ENCODE data around the gene ITGA2.

Gene ITGA2

DNA sequence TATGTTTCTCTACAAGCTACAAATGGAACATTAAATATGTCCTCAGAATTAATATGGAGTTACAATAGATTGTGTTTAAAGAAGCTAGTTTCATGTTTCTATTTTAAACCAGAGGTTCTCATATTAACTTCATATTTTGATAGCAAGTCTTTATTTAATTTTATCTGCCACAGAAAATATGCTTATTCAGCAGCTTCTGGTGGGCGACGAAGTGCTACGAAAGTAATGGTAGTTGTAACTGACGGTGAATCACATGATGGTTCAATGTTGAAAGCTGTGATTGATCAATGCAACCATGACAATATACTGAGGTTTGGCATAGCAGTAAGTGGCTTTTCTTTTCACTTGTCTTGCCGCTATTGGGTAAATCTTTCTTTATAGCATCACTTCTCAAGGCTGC, 66.2 kb downstream of the ITGA2 start:
- no peak for DNase-seq (ENCODE audit: low read depth in 2 of 2)

DNA sequence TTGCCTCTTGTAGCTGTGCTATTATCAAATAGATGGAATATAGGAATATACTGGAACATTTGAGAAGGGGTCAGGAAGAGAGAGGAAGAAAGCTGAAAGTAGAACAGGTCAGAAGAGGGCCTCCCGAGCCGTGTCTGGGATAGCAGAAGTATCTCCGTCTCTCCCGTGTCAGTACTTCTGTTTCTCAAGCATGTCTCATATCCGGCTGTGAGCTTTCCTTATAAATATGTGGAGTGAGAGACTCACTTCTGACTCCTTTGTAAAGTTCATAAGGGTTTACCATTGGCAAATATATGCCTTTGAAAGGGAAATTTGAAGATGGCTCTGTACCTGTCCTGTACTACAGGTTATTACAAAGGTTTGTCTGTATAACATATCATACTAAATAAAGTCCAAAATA, 70.1 kb downstream of the ITGA2 start:
- DNase-seq (ENCODE audit: low read depth in 2 of 2): no peak

DNA sequence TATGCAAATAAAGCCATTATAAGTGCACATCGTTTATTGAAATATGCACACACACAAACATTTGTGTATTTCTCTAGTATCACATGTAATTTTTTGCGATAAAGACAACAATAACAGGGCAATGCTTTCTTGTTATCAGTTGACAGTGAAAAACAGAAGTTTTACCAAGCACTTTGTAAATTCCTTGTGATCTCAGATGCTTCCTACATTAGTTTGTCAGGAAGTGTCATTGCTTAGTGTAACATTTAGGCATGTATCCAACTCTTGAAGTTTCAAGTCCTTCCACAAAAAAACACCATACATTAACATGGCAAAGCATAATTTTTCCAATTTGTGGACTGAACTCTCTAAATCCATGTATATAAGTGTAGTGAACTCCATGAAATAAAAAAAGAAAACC, 74.0 kb downstream of the ITGA2 start:
- no peak for DNase-seq (ENCODE audit: low read depth in 2 of 2)

DNA sequence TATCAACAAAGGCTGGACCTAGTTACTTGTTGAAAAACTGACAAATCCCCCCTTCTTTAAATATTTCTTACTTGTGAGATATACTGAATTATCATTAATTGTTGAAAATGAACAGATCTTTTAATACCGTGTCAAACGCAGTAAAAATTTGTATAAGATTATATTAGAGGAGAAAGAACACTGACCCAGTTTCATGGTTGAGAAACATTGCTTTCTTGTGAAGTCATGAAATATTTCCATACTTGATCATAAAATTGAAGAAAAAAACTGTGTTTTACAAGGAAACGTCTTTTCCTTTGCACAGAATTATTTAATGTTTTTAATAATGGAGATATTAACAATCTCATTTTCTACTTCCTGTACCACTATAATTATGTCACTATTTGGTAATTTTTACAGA, 74.6 kb downstream of the ITGA2 start:
- DNase-seq (ENCODE audit: low read depth in 2 of 2): no peak

DNA sequence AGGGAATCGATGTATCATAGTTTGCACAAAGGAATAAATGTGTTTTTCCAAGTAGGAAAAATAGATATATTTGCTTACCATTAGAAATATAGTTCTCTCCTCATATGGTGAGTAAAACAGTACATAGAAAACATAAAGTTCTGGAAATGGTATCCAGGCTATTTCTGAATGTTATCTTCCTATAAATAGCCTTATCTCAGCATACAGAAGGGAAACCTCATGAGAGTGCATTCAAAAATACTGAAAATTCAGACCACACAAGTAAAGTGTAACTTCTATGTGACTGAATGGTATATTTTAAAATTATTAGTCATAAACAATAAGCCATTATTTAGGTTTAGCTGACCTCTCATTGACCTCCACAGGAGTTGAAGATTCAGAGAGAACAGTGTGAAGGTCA, 76.9 kb downstream of the ITGA2 start:
- DNase-seq (ENCODE audit: low read depth in 2 of 2): no peak

DNA sequence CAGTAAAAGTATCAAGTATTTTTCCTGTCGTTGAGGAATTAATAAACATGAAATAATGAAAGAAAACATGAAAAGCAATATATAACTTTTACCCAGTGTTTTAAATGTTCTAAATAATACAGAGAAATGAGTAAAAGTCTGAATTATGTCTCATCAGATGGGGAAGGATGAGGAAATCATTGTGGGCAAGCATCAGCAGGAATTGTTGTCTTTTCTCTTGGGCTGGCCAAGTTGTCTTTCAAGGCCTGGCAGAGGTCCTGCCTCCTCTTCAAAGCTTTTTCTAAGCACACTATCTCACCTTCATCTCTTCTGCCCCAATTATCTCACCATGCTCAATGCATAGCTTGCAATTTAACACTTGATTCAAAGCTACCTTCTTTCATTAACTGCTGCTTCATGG, 78.5 kb downstream of the ITGA2 start:
- no peak for DNase-seq (ENCODE audit: low read depth in 2 of 2)

DNA sequence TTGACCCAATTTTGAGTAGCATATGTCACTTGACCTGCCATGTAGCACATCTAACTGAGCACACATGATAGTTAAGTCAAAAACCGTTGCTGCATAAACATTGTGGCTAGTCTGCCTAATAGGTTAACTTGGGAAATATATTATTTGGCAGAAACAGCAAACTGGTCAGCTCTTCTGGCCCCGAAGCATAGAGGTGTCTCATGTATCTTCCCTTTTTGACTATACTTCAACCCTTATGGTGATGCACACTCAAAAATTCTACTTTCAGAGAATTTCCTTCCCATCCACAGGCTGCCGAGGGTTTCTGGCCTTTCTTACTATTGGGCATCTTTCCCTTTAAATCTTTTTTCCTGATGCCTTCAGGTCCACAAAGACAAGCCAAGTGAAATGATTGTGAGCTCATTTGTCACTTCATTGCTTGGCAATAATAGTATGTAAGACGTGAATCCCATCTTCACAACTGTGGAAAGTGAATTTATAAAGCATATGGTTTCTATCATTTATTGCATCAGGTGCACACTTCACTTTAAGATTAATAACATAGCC, 79.2 kb downstream of the ITGA2 start:
- no peak for DNase-seq (ENCODE audit: low read depth in 2 of 2)

DNA sequence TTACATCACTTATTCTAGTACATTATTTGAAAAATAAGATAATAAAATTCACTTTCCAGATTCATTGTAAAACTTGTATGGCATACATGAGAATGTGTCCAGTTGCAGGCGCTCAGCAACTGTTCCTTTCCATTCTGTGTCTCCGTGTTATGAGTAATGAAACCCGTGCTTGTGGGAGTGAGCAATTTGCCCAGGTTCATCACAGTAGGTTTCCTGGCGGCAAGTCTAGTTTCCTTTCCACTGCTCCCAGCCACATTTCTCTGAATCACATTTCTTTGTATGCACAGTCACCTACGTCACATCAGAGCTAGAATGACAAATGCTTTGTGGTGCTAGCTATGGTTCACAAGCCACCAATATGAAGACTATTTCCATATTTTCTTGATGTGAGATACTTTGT, 80.5 kb downstream of the ITGA2 start:
- peak; percentile 2 to 20 for DNase-seq (ENCODE audit: low read depth in 2 of 2)

DNA sequence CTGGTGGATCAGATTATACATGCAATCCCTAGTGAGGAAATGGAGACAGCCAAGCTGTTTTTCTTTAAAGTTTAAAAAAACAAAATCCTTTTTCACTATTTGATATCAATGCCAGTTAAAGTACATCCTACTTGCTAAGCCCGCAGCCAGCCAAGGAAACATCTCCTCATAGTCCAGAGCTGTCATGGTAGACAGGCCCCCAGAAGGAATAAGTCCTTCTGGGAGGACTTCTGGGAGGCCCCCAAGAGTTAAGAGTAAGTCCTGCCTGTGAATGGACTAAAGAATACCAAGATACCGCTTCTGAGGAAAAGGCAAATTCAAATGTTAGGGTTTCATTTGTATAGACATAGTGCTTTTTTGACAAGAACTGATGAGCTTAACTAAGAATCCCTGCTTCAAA, 82.1 kb downstream of the ITGA2 start:
- DNase-seq (ENCODE audit: low read depth in 2 of 2): no peak

DNA sequence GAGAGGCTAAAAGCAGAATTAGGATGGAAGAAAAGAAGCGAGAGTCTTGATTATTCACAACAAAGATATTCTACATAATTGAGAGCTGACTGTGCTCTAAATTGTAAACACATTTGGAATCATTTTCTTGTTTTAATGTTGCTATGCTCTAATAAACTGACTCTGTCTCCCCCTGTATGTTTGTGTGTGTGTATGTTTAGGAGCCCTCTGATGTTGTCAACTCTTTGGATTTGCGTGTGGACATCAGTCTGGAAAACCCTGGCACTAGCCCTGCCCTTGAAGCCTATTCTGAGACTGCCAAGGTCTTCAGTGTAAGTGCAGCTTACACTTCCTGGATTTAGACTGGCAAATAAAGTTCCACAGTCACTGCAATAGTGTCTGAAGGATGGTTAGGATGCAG, 82.6 kb downstream of the ITGA2 start:
- DNase-seq (ENCODE audit: low read depth in 2 of 2): no peak

DNA sequence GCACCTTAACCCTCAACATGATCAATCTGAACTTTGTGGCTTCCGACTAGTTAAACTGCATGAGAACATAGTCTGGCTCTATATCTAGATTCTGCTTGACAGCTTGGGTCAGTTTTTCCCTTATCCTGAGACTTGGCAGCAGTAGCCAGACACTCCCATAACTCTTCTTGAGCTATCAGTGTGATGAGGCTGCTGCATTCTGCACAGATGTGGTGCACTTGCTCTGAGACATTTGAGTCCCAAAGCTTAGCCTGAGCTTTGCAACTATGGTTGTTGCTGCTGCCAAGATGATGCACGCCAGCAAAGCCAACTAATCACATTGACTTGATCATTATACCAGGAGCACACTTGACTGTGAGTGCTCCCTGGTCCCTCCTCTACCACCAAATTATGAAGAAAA, 84.2 kb downstream of the ITGA2 start:
- DNase-seq (ENCODE audit: low read depth in 2 of 2): no peak

DNA sequence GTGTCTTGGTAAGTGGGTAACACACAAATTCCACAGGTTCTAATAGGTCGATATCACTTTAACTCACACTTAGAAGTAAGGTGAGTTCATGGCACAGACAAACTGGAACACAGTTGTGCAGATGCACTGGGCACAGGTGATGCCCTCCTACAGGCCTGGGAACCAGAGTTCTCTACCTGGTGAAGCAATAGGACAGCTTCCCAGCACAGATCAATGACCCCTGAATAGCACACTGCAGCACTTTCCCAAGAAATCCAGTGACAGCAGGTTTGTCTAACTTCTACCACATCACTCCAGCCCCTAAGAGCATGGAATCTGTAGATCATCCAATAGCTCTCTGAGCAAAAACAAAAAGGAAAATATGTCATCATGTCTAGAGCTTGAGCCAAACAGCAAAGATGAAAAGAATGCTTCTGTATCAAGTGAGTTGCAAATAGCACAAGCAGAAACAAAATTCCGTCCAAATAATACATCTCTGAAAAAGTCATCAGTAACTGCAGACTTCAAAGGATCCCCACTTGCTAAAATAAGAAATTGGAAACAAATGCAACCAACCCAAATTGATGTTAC, 86.9 kb downstream of the ITGA2 start:
- no peak for DNase-seq (ENCODE audit: low read depth in 2 of 2)

DNA sequence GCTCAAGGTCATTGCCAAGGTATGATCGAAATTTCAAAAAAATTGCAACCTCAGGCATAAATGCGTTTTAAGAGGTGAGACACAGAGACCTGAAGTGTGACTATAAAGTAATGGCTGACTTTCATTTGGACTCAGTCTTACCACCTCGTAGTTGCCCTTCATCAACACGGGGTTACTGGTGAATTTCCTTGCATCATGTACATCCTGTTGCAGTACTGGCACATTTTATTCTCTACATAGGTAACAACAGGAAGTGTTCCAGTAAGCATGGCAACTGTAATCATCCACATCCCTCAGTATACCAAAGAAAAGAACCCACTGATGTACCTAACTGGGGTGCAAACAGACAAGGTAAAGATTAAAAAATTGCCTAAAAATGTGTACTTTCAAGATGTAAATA, 91.1 kb downstream of the ITGA2 start:
- no peak for DNase-seq (ENCODE audit: low read depth in 2 of 2)

DNA sequence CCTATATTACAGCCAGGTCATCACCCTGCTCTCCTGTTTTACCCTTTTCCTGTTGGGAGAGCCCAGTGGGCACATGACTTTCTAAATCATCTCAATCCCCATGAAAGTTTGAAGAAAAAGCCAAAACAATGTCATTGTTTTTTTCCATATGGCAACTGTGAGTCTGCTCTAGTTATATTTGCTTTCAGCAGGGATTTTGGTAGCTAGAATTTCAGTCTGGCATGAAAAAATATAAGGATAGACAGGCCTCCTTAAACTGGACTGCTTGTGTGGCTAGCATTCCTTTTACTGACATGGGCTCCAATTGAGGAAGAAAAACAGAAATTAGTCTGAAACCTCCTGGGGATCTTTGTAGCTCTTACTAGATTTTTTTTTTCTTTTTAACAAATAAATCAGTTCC, 94.8 kb downstream of the ITGA2 start:
- no peak for DNase-seq (ENCODE audit: low read depth in 2 of 2)

DNA sequence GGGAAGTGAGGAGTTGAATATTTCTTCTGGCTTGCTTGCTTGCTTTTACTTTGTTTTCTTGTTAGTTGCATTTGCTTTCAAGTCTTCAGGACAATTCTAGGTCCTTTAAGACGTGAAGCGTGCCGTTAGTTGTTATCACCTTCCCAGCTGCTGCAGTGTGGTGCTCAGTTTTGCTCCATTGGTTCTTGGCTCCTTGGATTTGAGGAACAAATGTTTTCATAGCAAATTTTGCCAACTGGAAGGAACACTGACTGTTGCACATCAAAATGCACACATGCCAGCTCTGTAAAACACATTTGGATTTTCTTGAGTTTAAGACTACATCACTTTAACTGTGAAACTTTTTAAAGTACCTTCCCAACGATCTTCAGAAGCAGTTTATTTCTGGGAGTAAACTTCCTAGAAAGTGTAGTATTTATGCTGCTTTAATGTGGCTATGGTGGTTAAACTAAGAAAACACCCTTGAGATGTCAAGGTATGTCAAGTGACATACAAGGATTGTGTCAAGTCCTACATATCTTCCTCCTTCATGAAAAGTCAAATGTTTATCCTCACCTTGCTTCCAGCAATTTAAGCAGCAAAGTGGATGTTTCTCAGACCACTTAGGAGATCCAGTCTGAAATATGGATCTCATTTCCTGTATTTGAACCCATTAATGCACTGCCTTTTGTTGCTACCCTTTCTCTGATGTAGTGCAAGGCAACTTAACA, 95.5 kb downstream of the ITGA2 start:
- DNase-seq (ENCODE audit: low read depth in 2 of 2): no peak

DNA sequence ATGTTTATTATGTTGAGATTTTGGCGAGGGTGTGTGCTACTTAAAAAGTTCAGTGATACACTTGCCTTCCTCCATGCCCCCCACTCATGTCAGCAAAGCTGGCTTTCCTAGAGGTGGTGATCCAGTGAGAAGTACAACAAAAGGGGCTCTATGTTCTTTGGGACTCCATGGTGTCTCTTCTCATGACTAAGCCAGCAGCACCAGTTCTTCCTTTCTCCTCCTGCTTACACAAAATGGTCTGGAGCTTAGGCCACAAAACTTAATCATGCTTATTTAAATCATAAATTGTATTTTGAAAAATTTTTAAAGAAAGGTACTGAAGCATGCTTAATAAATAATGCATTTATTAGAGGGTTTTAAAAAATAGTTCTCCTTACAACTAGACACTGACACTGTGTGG, 98.0 kb downstream of the ITGA2 start:
- DNase-seq (ENCODE audit: low read depth in 2 of 2): no peak

DNA sequence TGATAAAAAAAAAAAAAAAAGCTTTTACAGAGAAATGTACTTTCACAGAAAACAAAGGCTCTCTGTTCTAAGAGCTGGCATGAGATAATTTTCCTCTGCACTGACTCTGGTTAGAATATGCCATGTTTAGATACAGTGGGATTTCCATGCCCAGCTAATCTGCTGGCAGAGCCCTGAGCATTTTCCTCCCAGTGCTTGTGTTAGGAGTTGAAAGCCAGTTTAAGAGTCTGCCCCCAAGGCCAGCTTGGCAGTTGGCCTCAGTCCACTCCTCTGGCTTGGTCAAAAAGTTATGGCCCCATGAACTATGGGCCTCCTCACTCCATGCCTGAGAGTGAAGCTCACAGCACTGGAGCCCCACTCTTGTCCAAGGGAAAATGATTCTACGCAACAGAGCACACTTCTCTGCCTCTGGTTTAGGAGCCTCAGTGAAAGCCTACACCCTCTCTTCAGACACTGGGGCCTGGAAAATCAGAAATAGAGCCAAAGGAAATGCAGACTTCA, 98.5 kb downstream of the ITGA2 start:
- no peak for DNase-seq (ENCODE audit: low read depth in 2 of 2)

DNA sequence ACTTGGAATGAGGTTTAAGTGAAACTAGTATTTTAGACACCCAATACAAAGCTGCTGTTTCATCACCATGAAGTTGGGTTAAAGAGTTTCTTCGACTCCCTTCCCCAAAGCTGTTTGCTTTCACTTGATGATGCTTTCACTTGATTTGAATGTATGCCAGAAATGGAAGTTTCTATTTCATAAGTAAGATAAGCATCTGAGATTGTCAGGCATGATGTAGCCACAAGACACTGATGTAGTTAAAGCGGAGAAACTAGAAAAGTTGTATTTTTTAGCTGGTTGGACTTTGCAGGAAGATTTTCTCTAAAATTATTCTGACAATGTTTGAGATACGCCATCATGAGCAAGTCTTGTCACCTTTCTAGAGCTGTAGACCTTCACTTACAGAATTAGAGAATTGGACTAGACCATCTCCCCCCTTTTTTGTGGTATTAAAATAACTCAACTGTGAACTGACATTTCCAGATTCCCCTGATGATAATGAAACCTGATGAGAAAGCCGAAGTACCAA, 100.4 kb downstream of the ITGA2 start:
- DNase-seq (ENCODE audit: low read depth in 2 of 2): no peak

DNA sequence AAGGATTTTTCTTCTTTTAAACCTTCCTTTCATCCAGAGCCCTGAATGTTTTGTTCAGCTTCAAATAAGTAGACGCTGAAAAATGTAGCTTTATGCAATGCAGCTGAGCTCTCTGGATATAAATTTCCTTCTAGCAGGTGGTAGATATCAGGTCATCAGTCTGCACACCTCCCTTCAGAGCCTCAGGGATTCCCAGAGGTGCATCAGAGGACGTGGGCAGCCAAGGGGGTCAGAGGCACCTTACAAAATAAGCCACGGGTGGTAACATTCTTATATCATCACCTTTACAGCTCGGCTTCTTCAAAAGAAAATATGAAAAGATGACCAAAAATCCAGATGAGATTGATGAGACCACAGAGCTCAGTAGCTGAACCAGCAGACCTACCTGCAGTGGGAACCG, 101.1 kb downstream of the ITGA2 start:
- no peak for DNase-seq (ENCODE audit: low read depth in 2 of 2)

DNA sequence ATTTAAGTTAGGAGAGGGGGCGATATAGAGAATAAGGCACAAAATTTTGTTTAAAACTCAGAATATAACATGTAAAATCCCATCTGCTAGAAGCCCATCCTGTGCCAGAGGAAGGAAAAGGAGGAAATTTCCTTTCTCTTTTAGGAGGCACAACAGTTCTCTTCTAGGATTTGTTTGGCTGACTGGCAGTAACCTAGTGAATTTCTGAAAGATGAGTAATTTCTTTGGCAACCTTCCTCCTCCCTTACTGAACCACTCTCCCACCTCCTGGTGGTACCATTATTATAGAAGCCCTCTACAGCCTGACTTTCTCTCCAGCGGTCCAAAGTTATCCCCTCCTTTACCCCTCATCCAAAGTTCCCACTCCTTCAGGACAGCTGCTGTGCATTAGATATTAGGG, 102.1 kb downstream of the ITGA2 start:
- DNase-seq (ENCODE audit: low read depth in 2 of 2): no peak

DNA sequence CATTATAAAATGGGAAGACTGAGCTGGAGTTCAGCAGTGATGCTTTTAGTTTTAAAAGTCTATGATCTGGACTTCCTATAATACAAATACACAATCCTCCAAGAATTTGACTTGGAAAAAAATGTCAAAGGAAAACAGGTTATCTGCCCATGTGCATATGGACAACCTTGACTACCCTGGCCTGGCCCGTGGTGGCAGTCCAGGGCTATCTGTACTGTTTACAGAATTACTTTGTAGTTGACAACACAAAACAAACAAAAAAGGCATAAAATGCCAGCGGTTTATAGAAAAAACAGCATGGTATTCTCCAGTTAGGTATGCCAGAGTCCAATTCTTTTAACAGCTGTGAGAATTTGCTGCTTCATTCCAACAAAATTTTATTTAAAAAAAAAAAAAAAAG, 103.1 kb downstream of the ITGA2 start:
- DNase-seq (ENCODE audit: low read depth in 2 of 2): no peak

DNA sequence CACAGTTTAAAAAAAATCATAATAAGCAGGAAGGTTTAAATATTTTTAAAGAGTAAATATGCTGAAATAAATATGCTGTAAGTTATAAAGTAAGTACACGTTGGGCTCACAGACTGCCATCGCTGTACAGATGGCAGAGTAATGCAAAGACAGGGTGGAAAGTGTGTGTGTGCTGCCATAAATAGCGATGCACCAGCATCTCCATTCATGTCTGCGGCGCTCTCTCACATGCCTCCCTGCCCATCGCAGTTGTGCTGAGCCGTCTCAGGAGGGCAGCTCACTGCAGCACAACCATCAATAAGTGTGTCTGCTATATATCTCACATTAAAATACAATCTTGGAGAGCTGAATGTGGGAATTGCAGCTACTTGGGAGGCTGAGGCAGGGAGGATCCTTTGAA, 106.1 kb downstream of the ITGA2 start:
- no peak for DNase-seq (ENCODE audit: low read depth in 2 of 2)

DNA sequence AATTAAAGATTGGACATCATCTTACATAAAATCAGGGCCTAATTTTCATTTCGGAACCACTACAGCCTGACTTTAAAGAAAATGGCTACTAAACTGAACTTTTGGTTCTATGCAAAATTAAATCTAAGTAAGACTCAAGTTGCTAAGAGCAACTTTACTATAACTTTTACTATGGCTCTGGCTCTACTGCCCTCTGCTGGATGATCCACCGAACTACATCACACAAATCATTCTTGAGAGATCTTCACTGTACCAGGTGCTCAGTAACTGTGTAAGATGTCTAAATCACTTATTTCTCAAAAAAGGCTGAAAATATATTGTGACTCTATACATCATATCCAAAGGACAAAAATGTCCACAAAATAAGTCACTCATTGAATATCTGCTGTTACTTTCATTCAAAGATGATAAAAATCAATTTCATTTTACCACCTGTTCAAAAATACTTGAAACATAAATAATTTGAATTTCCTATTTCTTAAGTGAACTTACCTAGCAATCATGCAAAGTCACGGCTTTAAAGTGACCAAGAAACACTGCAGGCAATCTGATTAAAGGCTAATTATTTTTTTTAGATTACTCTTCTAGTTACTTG, 106.9 kb downstream of the ITGA2 start:
- DNase-seq (ENCODE audit: low read depth in 2 of 2): peak; percentile 26 to 54

Measured in stimulated activated CD8-positive, alpha-beta memory T cell treated with anti-CD3 and anti-CD28 coated beads, Interleukin-7, amount 100 ng/mL, for 4 hours (primary cell).